GM21526 (cell line): ENCODE data around the gene RELN.
"Not testable (repeated sequence)": the region's sequence is repeated elsewhere in the genome, so short reads cannot be mapped to it uniquely, and the experiment has no call there.

Experiments used
- ATAC-seq: cut with Tn5 transposase; IDR thresholded peaks from one replicate; pipeline ENCODE4 v1.9.1; 2021; ENCODE audit warnings: moderate library complexity; ENCODE audit not compliant: unreplicated experiment, low FRiP score

Gene RELN

GRCh38 chr7:103857435-103857834, 132.0 kb downstream of the RELN start:
- no peak for ATAC-seq

- no peak for ATAC-seq
Measured at GRCh38 chr7:103856929-103857328, 132.5 kb downstream of the RELN start.

GRCh38 chr7:103855671-103856070, 133.8 kb downstream of the RELN start:
- no peak for ATAC-seq

GRCh38 chr7:103854611-103855010, 134.8 kb downstream of the RELN start:
- ATAC-seq, result no peak

- no peak for ATAC-seq
Measured at GRCh38 chr7:103851357-103851756, 138.1 kb downstream of the RELN start.

GRCh38 chr7:103843689-103844480, 145.6 kb downstream of the RELN start:
- no peak for ATAC-seq

- ATAC-seq, result no peak
Measured at GRCh38 chr7:103833401-103833800, 156.1 kb downstream of the RELN start.

GRCh38 chr7:103832438-103832837, 157.0 kb downstream of the RELN start:
- ATAC-seq, result no peak

GRCh38 chr7:103824251-103824650, 165.2 kb downstream of the RELN start:
- no peak for ATAC-seq

- no peak for ATAC-seq
Measured at GRCh38 chr7:103823084-103823483, 166.4 kb downstream of the RELN start.

GRCh38 chr7:103821092-103821491, 168.4 kb downstream of the RELN start:
- ATAC-seq, result no peak

GRCh38 chr7:103815972-103816371, 173.5 kb downstream of the RELN start:
- not testable (repeated sequence) for ATAC-seq

GRCh38 chr7:103813970-103814369, 175.5 kb downstream of the RELN start:
- no peak for ATAC-seq

GRCh38 chr7:103811997-103812396, 177.5 kb downstream of the RELN start:
- peak; percentile 78 for ATAC-seq

GRCh38 chr7:103811290-103811689, 178.2 kb downstream of the RELN start:
- no peak for ATAC-seq

- ATAC-seq, result no peak
Measured at GRCh38 chr7:103810112-103810744, 179.2 kb downstream of the RELN start.

GRCh38 chr7:103809229-103809994, 180.0 kb downstream of the RELN start:
- ATAC-seq, result no peak

- ATAC-seq, result no peak
Measured at GRCh38 chr7:103805346-103805745, 184.1 kb downstream of the RELN start.

GRCh38 chr7:103803631-103804030, 185.8 kb downstream of the RELN start:
- ATAC-seq, result no peak

- no peak for ATAC-seq
Measured at GRCh38 chr7:103799298-103799697, 190.2 kb downstream of the RELN start.

- no peak for ATAC-seq
Measured at GRCh38 chr7:103797647-103798307, 191.7 kb downstream of the RELN start.
